NK-92 treated with Interleukin-12 subunit alpha and Interleukin-12 subunit beta, amount 100 ng/mL, for 24 hours (cell line): Measurements from ENCODE around the gene BTG3.

Source experiments
- DNase-seq: peaks from one replicate; lab custom pipeline; 2025; lab: John Stamatoyannopoulos, UW

Gene BTG3

GRCh38 chr21:17585875-17586450 lies 26.7 kb downstream of the BTG3 start:
- DNase-seq, result no peak

DNA sequence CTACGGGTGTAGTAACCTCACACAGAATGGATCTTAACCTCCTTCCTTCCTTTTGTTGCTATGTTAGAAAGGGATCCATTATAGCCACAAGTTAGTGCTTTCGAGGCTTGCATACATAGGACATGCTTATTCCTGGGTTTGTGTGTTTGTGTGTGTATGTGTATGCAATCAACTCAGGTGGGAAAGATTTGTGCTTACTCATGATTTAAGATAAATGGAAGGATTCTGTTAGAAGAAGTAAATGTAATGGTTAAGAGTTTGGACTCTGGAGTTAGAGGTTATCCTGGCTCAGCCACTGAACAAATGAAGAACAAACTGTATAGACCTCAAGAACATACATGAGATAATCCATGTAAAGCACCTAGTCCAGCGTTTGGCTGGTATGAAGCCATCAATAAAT lies 28.8 kb downstream of the BTG3 start:
- no peak for DNase-seq

DNA sequence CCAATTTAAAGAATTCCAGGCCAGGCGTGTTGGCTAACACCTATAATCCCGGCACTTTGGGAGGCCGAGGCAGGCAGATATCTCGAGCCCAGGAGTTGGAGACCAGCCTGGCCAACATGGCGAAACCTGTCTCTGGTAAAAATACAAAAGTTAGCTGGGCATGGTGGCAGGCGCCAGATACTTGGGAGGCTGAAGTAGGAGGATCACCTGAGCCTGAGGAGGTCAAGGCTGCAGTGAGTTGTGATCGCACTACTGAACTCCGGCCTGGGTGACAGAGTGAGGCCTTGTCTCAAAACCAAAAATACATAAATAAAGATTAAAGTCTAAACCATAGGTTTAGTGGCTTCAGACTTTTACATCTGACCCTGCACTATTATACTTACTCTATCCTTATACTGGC lies 32.4 kb downstream of the BTG3 start:
- DNase-seq, result no peak

DNA sequence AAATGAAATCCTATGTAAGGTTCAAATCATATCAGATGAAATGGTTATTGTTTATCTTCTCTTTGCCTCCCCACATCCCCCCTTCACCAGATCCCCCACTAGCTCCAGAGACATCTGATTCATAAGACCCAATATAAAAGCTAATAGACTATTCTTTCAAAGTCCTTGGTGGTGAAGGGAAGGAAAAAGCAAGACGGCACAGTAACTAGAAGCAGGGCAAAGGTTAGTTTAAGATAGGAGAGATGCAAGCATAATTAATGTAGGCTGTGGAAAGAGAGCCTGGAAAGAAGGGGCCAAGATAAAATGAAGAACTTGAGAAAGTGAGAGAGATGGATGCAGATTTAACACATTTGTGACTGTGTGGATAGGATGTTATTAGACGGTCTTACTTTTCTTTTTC lies 33.8 kb downstream of the BTG3 start:
- DNase-seq, result no peak

DNA sequence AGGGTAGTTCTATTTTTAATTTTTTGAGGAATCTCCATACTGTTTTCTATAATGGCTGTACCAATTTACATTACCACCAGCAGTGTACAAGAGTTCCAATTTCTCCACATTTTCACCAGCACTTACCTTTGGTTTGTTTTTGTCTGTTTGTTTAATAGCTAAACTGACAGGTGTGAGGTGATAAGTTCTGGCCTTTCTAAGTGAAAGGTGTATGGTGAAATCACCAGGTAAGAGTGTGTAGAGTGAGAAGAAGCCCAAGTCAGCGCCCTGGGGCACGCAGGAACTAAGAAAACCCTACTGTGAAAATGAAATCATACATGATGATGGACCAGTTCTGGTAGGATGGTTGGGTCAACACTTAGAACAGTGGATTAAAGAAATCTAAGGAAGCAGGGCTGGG lies 34.5 kb downstream of the BTG3 start:
- no peak for DNase-seq

DNA sequence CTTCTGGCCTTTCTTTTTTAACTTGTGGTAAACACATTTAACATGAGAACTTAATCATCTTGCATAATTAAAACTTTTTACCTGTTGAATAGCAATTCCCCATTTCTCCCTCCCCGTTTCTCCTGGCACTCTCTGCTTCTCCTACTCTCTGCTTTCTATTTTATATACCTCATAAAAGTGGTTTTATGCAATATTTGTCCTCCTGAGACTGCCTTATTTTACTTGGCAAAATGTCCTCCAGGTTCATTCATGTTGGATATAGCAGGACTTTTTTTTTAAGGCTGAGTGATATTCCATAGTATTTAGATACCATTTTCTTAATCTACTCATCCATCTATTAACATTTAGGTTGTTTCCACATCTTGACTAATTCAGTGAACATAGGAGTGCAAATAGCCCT lies 35.0 kb downstream of the BTG3 start:
- DNase-seq, result no peak

DNA sequence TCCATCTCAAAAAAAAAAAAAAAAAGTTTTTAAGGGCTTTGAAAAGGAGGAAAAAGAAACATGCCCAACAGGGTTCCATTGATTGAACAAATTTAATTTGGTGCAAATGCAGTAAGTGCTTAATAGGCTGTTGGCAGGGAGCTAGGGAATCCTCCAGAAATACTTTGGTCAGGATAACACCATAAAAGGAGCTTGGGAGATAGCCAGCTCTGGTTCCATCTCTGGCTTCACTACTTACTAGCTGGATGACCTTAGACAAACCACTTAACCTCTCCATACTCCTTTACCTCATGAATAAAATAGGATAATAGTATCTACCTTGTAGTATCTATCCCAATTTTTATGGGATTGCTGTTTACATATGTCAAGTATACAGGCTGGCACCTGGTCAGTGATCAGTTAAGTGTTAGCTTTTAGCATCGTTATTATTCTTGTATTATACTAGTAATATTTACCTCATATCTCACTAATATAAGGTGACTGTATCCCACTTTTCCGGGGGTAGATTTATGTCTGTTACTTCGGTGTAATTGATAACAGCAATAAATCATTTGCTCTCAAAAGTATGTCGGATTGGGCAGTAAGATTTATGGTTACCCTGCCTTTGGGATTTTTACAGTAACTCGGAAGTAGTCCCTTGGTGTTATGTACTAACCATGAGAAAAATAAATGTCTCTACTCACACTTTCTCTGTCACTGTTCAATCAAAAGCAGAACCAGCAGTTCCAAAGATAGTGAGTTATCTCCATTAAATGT lies 36.4 kb downstream of the BTG3 start:
- DNase-seq, result no peak

DNA sequence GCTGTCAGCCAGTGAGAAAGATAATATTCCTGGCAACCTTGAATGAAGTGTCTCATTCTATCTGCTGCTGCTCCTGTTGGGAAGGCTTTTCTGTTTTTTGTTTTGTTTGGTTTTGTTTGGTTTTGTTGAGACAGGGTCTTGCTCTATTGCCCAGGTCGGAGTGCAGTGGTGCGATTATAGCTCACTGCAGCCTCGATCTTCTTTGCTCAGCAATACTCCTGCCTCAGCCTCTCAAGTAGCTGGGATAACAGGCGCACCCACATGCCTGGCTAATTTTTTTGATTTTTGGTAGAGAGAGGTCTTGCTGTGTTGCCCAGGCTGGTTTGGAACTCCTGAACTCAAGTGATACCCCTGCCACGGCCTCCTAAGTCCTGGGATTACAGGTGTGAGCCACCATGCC lies 37.6 kb downstream of the BTG3 start:
- no peak for DNase-seq

DNA sequence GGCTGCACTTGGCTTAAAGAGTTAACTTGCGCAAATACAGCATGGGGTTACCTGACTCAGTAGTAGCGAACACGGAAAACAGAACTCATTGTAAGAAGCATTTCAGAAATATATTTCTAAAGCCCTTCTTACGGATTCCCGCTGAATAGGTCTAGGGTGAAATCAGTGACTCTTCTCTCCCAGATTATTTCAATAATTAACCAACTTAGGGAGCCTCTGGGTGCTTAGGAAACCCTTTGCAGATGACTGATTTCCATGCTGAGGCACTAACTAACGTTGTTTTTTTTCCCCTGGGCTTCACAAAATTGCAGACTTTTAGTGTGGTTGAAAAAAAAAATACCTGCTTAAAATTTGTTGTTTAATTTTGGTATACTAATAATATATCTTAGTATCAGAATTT lies 40.3 kb downstream of the BTG3 start:
- no peak for DNase-seq

GRCh38 chr21:17570786-17571185 lies 41.9 kb downstream of the BTG3 start:
- DNase-seq, result no peak

- no peak for DNase-seq
Observed at GRCh38 chr21:17560377-17561025, 52.2 kb downstream of the BTG3 start.

- no peak for DNase-seq
Observed at GRCh38 chr21:17554679-17555465, 57.8 kb downstream of the BTG3 start.

- DNase-seq, result no peak
Observed at GRCh38 chr21:17554120-17554519, 58.6 kb downstream of the BTG3 start.

DNA sequence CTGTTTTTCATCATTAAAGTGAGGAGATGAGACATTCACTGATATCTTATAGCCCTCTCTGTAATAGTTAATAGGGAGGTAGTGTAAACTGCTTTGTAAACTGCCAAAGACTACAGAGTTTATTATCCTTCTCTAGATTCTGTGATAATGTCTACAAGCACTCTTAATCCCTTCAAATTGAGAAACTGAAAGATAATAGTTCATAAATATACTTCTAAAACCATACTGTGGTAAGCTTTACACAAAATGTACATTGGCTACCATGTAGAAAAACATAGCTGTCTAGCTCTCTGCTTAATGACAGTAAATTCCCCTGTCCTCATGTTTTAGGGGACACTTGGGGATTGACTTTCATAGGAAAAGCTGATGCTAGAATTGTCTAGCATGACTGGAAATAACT lies 60.3 kb downstream of the BTG3 start:
- DNase-seq, result no peak

- no peak for DNase-seq
Observed at GRCh38 chr21:17550671-17551308, 61.9 kb downstream of the BTG3 start.

- no peak for DNase-seq
Observed at GRCh38 chr21:17548262-17548661, 64.4 kb downstream of the BTG3 start.

- DNase-seq, result no peak
Observed at GRCh38 chr21:17545007-17545406, 67.7 kb downstream of the BTG3 start.
